Retina (tissue), 1 donor: Measurements from ENCODE around the gene EHD2.
"Not testable (repeated sequence)": the region's sequence is repeated elsewhere in the genome, so short reads cannot be mapped to it uniquely, and the experiment has no call there.

Source experiments
- DNase-seq: peaks from one replicate; pipeline ENCODE4 v3.0.0-alpha.2; 2016

Gene EHD2

GRCh38 chr19:47718415-47719046 is 5.3 kb downstream of the EHD2 start:
- DNase-seq = not testable (repeated sequence)

- DNase-seq = peak; percentile 73
Measured at GRCh38 chr19:47719047-47719859, 6.0 kb downstream of the EHD2 start.

DNA sequence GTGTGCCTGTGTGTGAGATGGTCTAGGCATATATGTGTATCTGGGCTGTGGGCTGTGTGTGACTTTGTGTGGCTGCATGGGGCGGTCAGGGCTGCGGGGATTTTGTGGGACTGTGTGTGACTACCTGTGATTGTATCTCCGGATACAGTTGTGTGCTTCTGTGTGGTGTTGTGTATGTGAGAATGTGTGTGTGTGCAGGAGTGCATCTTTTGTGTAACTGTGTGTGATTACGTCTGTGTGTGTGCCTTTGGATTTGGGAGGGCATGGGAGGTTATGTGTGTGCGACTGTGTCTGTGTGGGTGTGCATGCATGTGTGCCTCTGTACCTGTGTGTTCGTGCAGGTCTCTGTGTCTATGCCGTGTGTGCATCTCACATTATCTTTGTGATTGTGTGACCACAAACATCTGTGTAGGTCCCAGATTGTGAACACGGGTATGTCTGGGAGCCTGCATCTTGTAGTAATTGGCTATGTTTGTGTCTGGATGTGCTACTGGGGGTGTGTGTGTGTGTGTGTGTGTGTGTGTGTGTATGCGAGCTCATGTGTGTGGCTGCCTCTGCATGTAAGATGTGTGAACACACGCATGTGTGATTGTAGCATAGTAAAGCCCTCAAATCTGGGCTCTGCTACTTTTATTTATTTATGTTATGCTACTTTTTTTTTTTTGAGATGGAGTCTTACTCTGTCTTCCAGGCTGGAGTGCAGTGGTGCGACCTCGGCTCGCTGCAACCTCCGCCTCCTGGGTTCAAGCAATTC is 7.6 kb downstream of the EHD2 start:
- no peak for DNase-seq

DNA sequence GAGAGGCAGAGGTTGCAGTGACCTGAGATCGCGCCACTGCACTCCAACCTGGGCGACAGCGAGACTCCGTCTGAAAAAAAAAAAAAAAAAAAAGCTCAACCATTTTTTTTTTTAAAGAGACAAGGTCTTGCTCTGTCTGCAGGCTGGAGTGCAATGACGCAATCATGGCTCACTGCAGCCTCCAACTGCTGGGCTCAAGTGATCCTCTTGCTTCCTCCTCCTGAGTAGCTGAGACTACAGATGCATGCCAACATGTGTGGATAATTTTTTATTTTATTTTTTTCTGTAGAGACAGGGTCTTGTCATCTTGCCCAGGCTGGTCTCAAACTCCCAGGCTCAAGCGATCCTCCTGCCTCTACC is 10.3 kb downstream of the EHD2 start:
- no peak for DNase-seq

- DNase-seq = no peak
Measured at GRCh38 chr19:47725759-47726401, 12.7 kb downstream of the EHD2 start.

- DNase-seq = no peak
Measured at GRCh38 chr19:47726467-47726866, 13.2 kb downstream of the EHD2 start.

GRCh38 chr19:47728295-47728694 is 15.1 kb downstream of the EHD2 start:
- DNase-seq = not testable (repeated sequence)

DNA sequence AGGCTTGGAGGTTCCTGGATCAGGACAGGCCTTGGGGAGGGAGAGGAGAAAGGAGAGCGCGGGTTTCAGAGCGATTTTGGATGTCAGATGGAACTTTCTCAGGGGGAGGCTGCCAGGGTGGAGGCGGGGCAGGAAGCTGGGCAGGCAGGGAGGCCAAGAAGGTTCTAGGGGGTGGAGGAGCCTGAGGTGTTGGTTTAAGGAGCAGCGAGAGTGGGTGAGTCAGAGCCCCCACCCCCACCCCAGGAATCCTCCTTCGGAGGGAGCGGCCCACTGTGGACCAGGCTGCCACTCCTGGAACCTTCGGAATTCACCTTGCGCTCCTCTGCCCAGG is 16.2 kb downstream of the EHD2 start:
- DNase-seq = no peak

DNA sequence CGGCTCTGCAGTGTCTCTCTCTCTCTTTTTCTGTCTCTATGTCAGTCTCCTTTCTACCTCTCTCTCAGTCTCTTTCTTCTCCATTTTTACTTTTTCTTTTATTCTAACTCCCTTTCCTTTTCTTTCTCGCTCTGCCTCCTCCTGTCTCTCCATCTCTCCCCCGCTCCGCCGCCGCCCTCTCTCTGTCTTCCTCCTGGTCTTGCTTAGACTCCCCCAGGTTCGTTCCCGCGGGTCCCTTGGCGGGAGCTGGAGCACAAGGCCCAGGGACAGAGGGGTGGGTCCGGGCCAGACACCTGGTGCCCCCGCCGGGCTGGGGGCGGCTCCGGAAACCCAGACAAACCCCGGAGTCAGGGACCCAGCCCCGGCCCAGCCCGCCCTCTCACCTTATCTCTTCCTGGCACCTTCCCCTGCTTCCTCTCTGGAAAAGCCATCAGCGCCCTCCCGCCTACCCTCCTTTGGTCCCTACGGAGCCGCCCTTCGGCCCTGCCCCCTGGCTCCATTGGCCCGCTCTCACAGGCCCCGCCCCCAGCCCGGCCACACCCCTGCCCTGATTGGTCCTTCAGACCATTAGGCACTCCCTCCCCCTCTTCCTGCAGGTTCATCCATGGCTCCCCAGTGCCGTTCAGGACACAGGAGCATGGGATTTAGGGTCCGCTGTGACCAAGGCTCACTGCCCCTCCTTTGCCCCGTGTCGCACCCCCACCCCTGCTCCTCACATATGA is 16.7 kb downstream of the EHD2 start:
- no peak for DNase-seq

DNA sequence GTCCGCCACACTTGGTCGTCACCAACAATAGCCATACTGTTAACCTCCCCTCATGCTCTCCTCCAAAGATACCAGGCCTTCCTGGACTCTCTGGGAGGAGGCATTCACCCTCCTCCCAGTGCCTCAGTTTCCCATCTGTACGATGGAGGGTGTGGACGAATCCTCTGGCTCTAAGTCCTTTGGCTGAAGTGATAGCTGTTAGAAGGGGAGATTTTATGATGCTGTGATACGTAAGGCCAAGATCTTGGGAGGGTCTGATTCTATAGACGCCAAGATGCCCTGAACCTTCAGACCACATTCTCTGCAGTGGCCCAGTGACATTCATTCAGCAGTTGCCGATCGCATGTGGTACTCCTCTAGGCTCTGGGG is 17.3 kb downstream of the EHD2 start:
- DNase-seq = no peak

DNA sequence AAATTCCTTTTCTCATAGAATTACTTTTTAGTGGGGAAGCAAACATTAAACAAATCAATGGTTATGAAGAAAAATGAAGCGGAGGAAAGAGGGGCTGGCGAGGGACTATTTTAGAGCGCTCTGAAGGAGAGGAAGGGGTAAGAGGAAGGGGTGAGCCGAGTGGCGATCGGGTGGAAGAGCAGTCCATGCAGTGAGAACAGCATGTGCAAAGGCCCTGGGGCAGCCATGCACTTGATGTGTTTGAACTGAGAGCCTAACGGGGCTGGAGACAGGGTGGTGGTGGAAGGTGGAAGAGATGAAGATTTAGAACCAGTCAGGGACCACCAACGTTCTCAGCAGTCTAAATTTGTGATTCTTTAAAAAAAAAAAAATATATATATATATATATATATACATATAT is 17.7 kb downstream of the EHD2 start:
- no peak for DNase-seq

DNA sequence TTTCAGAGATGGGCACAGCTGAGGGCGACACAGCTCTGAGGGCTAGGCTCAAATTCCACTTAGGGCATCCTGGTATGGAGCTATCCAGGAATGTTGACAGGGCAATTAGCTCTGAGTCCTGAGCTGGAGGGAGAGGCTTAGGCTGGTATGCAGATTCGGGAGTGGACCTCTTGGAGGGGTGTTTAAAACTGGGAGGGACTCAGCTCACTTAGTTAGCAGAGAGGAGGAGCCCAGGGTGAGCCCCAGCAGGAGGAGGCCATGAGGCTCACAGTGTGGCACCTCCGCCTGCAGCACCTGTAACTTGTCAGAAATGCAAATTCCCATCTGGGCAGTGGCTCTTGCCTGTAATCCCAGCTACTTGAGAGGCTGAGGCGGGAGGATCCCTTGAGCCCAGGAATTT is 21.9 kb downstream of the EHD2 start:
- no peak for DNase-seq

DNA sequence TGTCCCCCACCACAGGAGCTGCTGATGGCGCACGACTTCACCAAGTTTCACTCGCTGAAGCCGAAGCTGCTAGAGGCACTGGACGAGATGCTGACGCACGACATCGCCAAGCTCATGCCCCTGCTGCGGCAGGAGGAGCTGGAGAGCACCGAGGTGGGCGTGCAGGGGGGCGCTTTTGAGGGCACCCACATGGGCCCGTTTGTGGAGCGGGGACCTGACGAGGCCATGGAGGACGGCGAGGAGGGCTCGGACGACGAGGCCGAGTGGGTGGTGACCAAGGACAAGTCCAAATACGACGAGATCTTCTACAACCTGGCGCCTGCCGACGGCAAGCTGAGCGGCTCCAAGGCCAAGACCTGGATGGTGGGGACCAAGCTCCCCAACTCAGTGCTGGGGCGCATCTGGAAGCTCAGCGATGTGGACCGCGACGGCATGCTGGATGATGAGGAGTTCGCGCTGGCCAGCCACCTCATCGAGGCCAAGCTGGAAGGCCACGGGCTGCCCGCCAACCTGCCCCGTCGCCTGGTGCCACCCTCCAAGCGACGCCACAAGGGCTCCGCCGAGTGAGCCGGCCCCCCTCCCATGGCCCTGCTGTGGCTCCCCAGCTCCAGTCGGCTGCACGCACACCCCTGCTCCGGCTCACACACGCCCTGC is 27.8 kb downstream of the EHD2 start:
- DNase-seq = no peak

- no peak for DNase-seq
Measured at GRCh38 chr19:47741544-47742140, 28.4 kb downstream of the EHD2 start.

DNA sequence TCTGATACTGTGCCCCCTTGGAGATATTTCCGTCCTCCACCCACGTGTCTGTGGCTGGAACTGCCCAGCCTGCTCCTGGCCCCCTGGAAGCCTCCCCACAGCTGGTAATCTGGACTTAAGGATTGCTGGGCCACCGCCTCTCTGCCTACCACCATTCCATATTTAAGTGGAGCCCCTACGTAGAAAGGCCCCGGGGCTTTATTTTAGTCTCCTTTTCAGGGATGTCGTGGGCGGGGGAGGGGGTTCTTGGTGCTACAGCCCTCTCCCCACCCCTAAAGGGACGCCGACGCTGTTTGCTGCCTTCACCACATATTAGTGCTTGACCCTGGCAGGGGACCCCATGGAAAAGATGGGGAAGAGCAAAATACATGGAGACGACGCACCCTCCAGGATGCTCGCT is 29.4 kb downstream of the EHD2 start:
- peak; percentile 18 for DNase-seq

GRCh38 chr19:47745010-47745901 is 32.0 kb downstream of the EHD2 start, which contains the start of gene NOP53:
Gene NOP53, plus strand, starts transcription at chr19:47745546. Its CDS starts 14 bp downstream, at chr19:47745560.
- peak; percentile 99 for DNase-seq

DNA sequence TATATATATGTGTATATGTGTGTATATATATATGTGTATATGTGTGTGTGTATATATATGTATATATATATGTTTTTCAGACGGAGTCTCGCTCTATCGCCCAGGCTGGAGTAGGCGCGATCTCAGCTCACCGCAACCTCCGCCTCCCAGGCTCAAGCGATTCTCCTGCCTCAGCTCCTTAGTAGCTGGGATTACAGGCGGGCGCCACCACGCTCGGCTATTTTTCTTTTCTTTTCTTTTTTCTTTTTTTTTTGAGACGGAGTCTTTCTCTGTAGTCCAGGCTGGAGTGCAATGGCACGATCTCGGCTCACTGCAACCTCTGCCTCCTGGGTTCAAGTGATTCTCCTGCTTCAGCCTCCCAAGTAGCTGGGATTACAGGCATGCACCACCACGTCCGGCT is 32.9 kb downstream of the EHD2 start:
- DNase-seq = not testable (repeated sequence)

DNA sequence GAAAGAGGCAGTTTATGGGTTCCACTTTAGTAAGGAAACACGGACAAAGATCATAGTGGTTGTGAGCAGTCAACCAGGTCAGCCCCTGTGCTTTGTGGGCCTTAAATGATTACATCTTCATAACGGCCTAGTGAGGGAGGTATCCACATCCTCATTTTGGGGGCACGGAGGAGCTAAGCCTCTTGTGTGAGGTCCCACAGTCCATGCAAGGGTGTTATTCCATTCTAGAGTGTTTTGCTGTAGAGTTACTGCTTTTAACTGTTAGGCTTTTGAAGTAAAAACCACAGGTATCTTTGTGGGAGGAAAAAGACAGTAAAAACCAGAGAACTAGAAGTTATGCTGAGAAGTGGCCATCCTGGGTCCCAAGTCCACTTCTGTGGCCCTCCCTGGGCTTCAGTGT is 36.1 kb downstream of the EHD2 start:
- no peak for DNase-seq

DNA sequence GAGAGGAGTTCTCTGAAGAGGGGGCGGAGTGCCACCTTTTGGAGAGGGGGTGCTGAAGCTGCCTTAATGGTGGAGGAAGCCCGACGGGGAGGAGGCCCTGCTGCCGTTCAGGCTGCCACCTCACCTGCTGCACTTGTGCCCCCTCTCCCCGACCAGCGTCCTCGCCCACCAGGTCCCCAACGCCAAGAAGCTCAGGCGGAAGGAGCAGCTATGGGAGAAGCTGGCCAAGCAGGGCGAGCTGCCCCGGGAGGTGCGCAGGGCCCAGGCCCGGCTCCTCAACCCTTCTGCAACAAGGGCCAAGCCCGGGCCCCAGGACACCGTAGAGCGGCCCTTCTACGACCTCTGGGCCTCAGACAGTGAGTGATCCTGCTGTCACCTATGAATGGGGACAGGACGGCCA is 37.5 kb downstream of the EHD2 start:
- no peak for DNase-seq

- no peak for DNase-seq
Measured at GRCh38 chr19:47752440-47753211, 39.4 kb downstream of the EHD2 start.
